Suprapubic skin (tissue), 4 donors: ENCODE results near the gene IRGQ.

ENCODE experiments used
- CTCF ChIP-seq, 2 donors: fragments of 200-600 bp in 1 of 2; fragments of 450-650 bp in 1 of 2; sonication (generic) in 1 of 2; IDR thresholded peaks; one replicate each; pipeline ENCODE4 v1.5.1; 2016 to 2019; ENCODE audit warnings: antibody characterized with exemption in 2 of 2, mild to moderate bottlenecking in 1 of 2, moderate library complexity in 1 of 2
- EP300 ChIP-seq: sonication (generic); formaldehyde crosslinking; IDR thresholded peaks from one replicate; pipeline ENCODE4 v1.6.1; 2017; ENCODE audit warnings: antibody characterized with exemption
- POLR2A ChIP-seq, 2 donors: fragments of 450-650 bp; IDR thresholded peaks; one replicate each; pipeline ENCODE4 v1.6.1; 2017; ENCODE audit warnings: antibody characterized with exemption in 2 of 2, mild to moderate bottlenecking in 2 of 2, moderate library complexity in 2 of 2
- POLR2AphosphoS5 ChIP-seq, 3 donors: sonication (generic); formaldehyde crosslinking; IDR thresholded peaks; one replicate each; pipeline ENCODE4 v1.6.1; 2017; ENCODE audit warnings: antibody characterized with exemption in 3 of 3

DNA sequence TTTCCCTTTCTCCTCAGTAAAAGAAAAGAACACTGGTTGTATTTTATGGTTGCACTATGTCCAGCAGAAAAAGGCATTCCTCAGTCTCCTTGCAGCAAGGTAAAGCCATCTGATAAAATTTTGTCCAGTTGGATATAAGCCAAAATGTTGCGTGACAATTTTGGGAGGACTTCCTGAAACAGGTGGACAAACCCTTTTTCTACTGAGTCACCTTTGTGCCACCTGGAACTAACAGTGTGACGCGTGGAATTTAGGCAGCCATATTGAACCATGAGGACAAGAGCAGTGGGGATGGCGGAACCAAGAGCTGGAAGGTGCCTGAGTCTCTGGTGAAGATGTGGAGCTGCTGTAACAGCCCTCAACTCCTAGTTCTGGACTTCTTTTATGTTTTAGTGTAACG, 35.6 kb upstream of the IRGQ start:
- TF ChIP-seq EP300 (no peak), CTCF (IDR thresholded peaks at IDR 0.05) (no peak), POLR2A (IDR thresholded peaks at IDR 0.05) (no peak), POLR2AphosphoS5 (IDR thresholded peaks at IDR 0.05) (no peak)
